HT-29 (cell line): ENCODE measurements around the gene FASN. TPM values are rescaled to one million over a fixed set of nuclear protein-coding genes. Genes with fewer than 3 reads are reported as not detected.
A peak's percentile ranks its signal among the peaks of the same experiment; 100 is the strongest.
"Not testable (repeated sequence)": the region's sequence is repeated elsewhere in the genome, so short reads cannot be mapped to it uniquely, and the experiment has no call there.

Experiments
- DNase-seq: peaks from one replicate; pipeline ENCODE4 v3.0.0-alpha.2; 2015; ENCODE audit warnings: low spot score
- total RNA-seq: library from RNA; depleted of rRNA; stranded (reverse); fragments of >200 nt; shearing (Covaris generic); gene quantifications from 2 replicates; pipeline ENCODE4 v1.2.3, GENCODE V29; 2014; rRNA removed

FASN gene
- total RNA-seq, result 477 and 592 TPM in 2 replicates

GRCh38 chr17:82098169-82098938 lies at the start of gene FASN:
TSS of gene FASN (minus strand) at chr17:82098236. CDS start at chr17:82096445, 1,791 bp downstream.
- DNase-seq, result peak; percentile 97

GRCh38 chr17:82146663-82147654 lies 48.9 kb upstream of the FASN start:
- no peak for DNase-seq

- DNase-seq, result no peak
These were observed 47.6 kb upstream of the FASN start for GRCh38 chr17:82145550-82146155.

- DNase-seq, result no peak
These were observed 45.3 kb upstream of the FASN start for GRCh38 chr17:82143333-82143732.

GRCh38 chr17:82139961-82140360 lies 41.9 kb upstream of the FASN start:
- not testable (repeated sequence) for DNase-seq

GRCh38 chr17:82138511-82138992 lies 40.5 kb upstream of the FASN start:
- DNase-seq, result no peak

GRCh38 chr17:82134101-82134500 lies 36.1 kb upstream of the FASN start:
- no peak for DNase-seq

- DNase-seq, result not testable (repeated sequence)
These were observed 35.3 kb upstream of the FASN start for GRCh38 chr17:82133166-82133953.

- DNase-seq, result no peak
These were observed 31.1 kb upstream of the FASN start for GRCh38 chr17:82129095-82129494.

- DNase-seq, result no peak
These were observed 30.3 kb upstream of the FASN start for GRCh38 chr17:82128287-82128686.

- DNase-seq, result no peak
These were observed 29.7 kb upstream of the FASN start for GRCh38 chr17:82127704-82128103.

GRCh38 chr17:82127315-82127595 lies 29.2 kb upstream of the FASN start:
- DNase-seq, result no peak

GRCh38 chr17:82126556-82127314 lies 28.7 kb upstream of the FASN start:
- DNase-seq, result no peak

GRCh38 chr17:82124101-82124500 lies 26.1 kb upstream of the FASN start:
- no peak for DNase-seq

GRCh38 chr17:82121660-82122629 lies 23.9 kb upstream of the FASN start:
- DNase-seq, result no peak

- no peak for DNase-seq
These were observed 23.2 kb upstream of the FASN start for GRCh38 chr17:82121246-82121645.

GRCh38 chr17:82120148-82120547 lies 22.1 kb upstream of the FASN start:
- DNase-seq, result no peak

GRCh38 chr17:82118815-82119380 lies 20.9 kb upstream of the FASN start:
- DNase-seq, result no peak
